Duodenal mucosa (tissue), 2 donors: ENCODE results near the gene MAD2L2.

Source experiments
- H3K27ac ChIP-seq: one replicate; pipeline ENCODE4 v1.7.0; 2013; ENCODE audit warnings: low read depth, low read length
- H3K27me3 ChIP-seq, 2 donors: one replicate each; pipeline ENCODE4 v1.7.0; 2013; ENCODE audit warnings: low read length in 2 of 2, control low read depth in 1 of 2; ENCODE audit not compliant: insufficient read depth in 2 of 2, control insufficient read depth in 1 of 2
- H3K36me3 ChIP-seq, 2 donors: one replicate each; pipeline ENCODE4 v1.7.0; 2013; ENCODE audit warnings: low read length in 2 of 2, control low read depth in 1 of 2; ENCODE audit not compliant: insufficient read depth in 2 of 2, control insufficient read depth in 1 of 2
- H3K4me1 ChIP-seq, 2 donors: one replicate each; pipeline ENCODE4 v1.7.0; 2013; ENCODE audit warnings: low read length in 2 of 2, control low read depth in 1 of 2; ENCODE audit not compliant: insufficient read depth in 2 of 2, control insufficient read depth in 1 of 2
- H3K4me3 ChIP-seq, 2 donors: one replicate each; pipeline ENCODE4 v1.7.0; 2013; ENCODE audit warnings: low read length in 2 of 2, low read depth in 1 of 2
- H3K9ac ChIP-seq, 2 donors: one replicate each; pipeline ENCODE4 v1.7.0; 2013; ENCODE audit warnings: low read length in 2 of 2, low read depth in 1 of 2
- H3K9me3 ChIP-seq, 2 donors: one replicate each; pipeline ENCODE4 v1.7.0; 2013; ENCODE audit warnings: low read length in 2 of 2, control low read depth in 1 of 2; ENCODE audit not compliant: control insufficient read depth in 1 of 2

The MAD2L2 gene

GRCh38 chr1:11695861-11696260 lies 14.9 kb upstream of the MAD2L2 start:
- H3K27ac ChIP-seq = no peak overlapping the region
- no peaks in the 10 kb centered on the region for H3K36me3 ChIP-seq
- H3K27me3 ChIP-seq = peaks cover 33 to 40% of the 10 kb centered on the region in 2 donors
- no peaks in the 10 kb centered on the region for H3K4me1 ChIP-seq
- no peaks in the 10 kb centered on the region for H3K9me3 ChIP-seq
- H3K9ac ChIP-seq = no peak overlapping the region
- no peak overlapping the region for H3K4me3 ChIP-seq

GRCh38 chr1:11693917-11694316 lies 13.0 kb upstream of the MAD2L2 start:
- Histone ChIP-seq H3K9ac (no peak overlapping the region), H3K4me1 (no peaks in the 10 kb centered on the region), H3K4me3 (no peak overlapping the region), H3K9me3 (no peaks in the 10 kb centered on the region), H3K27ac (no peak overlapping the region), H3K36me3 (no peaks in the 10 kb centered on the region), H3K27me3 (peaks cover 42 to 52% of the 10 kb centered on the region in 2 donors)

- no peaks in the 10 kb centered on the region for H3K36me3 ChIP-seq
- peaks cover 44 to 52% of the 10 kb centered on the region in 2 donors for H3K27me3 ChIP-seq
- no peak overlapping the region for H3K4me3 ChIP-seq
Measured at GRCh38 chr1:11693024-11693590, 12.2 kb upstream of the MAD2L2 start.

GRCh38 chr1:11691928-11692711 lies 11.2 kb upstream of the MAD2L2 start:
- Histone ChIP-seq H3K4me1 (no peaks in the 10 kb centered on the region), H3K9ac (no peak overlapping the region), H3K27me3 (peaks cover 44 to 47% of the 10 kb centered on the region in 2 donors), H3K27ac (no peak overlapping the region), H3K9me3 (no peaks in the 10 kb centered on the region), H3K4me3 (no peak overlapping the region), H3K36me3 (no peaks in the 10 kb centered on the region)

More at GRCh38 chr1:11693024-11693590, 12.2 kb upstream of the MAD2L2 start:
- H3K9ac ChIP-seq = no peak overlapping the region
- no peak overlapping the region for H3K27ac ChIP-seq
- no peaks in the 10 kb centered on the region for H3K4me1 ChIP-seq
- H3K9me3 ChIP-seq = no peaks in the 10 kb centered on the region

GRCh38 chr1:11691302-11691914 lies 10.5 kb upstream of the MAD2L2 start, which contains the start of gene DRAXIN:
Gene DRAXIN, plus strand, starts transcription at chr1:11691710. Its CDS starts 14,549 bp downstream, at chr1:11706259.
- no peak within 1 kb of the TSS for H3K27ac ChIP-seq
- H3K4me1 ChIP-seq = no peaks in the 10 kb centered on the region
- no peaks in the 10 kb centered on the region for H3K36me3 ChIP-seq
- peaks cover 44 to 47% of the 10 kb centered on the region in 2 donors for H3K27me3 ChIP-seq
- no peaks in the 10 kb centered on the region for H3K9me3 ChIP-seq
- H3K9ac ChIP-seq = no peak within 1 kb of the TSS
- H3K4me3 ChIP-seq = no peak within 1 kb of the TSS

GRCh38 chr1:11690397-11691301 lies 9.7 kb upstream of the MAD2L2 start:
- H3K36me3 ChIP-seq = no peaks in the 10 kb centered on the region
- H3K9ac ChIP-seq = no peak overlapping the region
- H3K27ac ChIP-seq = no peak overlapping the region
- no peaks in the 10 kb centered on the region for H3K4me1 ChIP-seq
- no peaks in the 10 kb centered on the region for H3K9me3 ChIP-seq
- H3K27me3 ChIP-seq = peaks cover 44 to 47% of the 10 kb centered on the region in 2 donors
- no peak overlapping the region for H3K4me3 ChIP-seq

- H3K4me1 ChIP-seq = no peaks in the 10 kb centered on the region
- H3K27ac ChIP-seq = no peak overlapping the region
- no peaks in the 10 kb centered on the region for H3K36me3 ChIP-seq
- H3K9ac ChIP-seq = no peak overlapping the region
- H3K4me3 ChIP-seq = no peak overlapping the region
- H3K9me3 ChIP-seq = no peaks in the 10 kb centered on the region
- H3K27me3 ChIP-seq = peaks cover 33 to 38% of the 10 kb centered on the region in 2 donors
Measured at GRCh38 chr1:11688506-11688905, 7.6 kb upstream of the MAD2L2 start.

GRCh38 chr1:11685210-11685752 lies 4.3 kb upstream of the MAD2L2 start:
- Histone ChIP-seq H3K36me3 (no peaks in the 10 kb centered on the region), H3K9me3 (no peaks in the 10 kb centered on the region), H3K27me3 (peaks cover 12 to 24% of the 10 kb centered on the region in 2 donors), H3K4me1 (peaks cover 0 to 11% of the 10 kb centered on the region in 2 donors), H3K4me3 (no peak overlapping the region), H3K27ac (no peak overlapping the region), H3K9ac (no peak overlapping the region)

GRCh38 chr1:11684070-11684469 lies 3.1 kb upstream of the MAD2L2 start:
- H3K9me3 ChIP-seq = no peaks in the 10 kb centered on the region
- H3K4me3 ChIP-seq = no peak overlapping the region
- peaks cover 6 to 16% of the 10 kb centered on the region in 2 donors for H3K27me3 ChIP-seq
- H3K9ac ChIP-seq = no peak overlapping the region
- no peak overlapping the region for H3K27ac ChIP-seq
- H3K36me3 ChIP-seq = no peaks in the 10 kb centered on the region
- H3K4me1 ChIP-seq = peaks cover 0 to 13% of the 10 kb centered on the region in 2 donors
